Spleen (tissue), 7 donors: ENCODE data around the gene ALX1.

ENCODE experiments used
- POLR2A ChIP-seq, 3 donors: fragments of 450-650 bp; IDR thresholded peaks; one replicate each; pipeline ENCODE4 v1.5.1; 2017; ENCODE audit warnings: antibody characterized with exemption in 3 of 3, mild to moderate bottlenecking in 1 of 3
- TF ChIP-seq, protein P1 (sequence below), 11 experiments: fragments of 200-600 bp in 7 of 11; fragments of 450-650 bp in 4 of 11; sonication (generic) in 4 of 11; IDR thresholded peaks in 8 of 11; conservative IDR thresholded peaks in 3 of 11; 1 replicate in 7 of 11; 2 replicates in 4 of 11; pipeline versions ENCODE4 v1.4.0 to v1.8.0; 2016 to 2021; ENCODE audit warnings: antibody characterized with exemption in 11 of 11, inconsistent platforms in 4 of 11, mild to moderate bottlenecking in 1 of 11
- donor health status: DM: no; HTN: no; CAD: no; lungs with moderate emphysema.
- donor health status: DM: no; HTN: no; CAD: no.
- donor health status: DM: no; HTN: no; CAD: no.

DNA sequence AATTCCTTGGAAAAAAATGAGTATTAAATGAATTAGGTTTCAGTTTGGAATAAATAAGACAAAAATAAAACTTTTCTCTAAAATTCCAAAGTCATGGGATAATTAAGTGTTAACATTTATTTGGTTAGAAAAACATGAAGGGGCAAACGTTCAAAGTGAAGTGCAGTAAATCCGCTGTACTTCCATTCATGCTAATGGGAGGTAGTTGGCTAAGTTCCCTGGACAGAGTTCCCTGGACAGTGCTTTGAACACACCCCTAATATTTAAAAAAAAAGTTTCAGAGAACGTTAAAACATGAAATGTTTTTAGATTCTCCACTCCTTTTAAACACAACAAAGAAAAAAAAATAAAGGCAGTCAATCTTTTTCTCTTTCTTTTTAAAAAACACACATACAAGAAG is 16.3 kb downstream of the ALX1 start:
- no peak for TF ChIP-seq POLR2A (IDR thresholded peaks at IDR 0.05)
- TF ChIP-seq, protein P1, sequence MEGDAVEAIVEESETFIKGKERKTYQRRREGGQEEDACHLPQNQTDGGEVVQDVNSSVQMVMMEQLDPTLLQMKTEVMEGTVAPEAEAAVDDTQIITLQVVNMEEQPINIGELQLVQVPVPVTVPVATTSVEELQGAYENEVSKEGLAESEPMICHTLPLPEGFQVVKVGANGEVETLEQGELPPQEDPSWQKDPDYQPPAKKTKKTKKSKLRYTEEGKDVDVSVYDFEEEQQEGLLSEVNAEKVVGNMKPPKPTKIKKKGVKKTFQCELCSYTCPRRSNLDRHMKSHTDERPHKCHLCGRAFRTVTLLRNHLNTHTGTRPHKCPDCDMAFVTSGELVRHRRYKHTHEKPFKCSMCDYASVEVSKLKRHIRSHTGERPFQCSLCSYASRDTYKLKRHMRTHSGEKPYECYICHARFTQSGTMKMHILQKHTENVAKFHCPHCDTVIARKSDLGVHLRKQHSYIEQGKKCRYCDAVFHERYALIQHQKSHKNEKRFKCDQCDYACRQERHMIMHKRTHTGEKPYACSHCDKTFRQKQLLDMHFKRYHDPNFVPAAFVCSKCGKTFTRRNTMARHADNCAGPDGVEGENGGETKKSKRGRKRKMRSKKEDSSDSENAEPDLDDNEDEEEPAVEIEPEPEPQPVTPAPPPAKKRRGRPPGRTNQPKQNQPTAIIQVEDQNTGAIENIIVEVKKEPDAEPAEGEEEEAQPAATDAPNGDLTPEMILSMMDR (IDR thresholded peaks at IDR 0.05 in 8 of 11, conservative IDR thresholded peaks at IDR 0.05 in 3 of 11), result no peak
